Gastroesophageal sphincter (tissue), 3 donors: Measurements from ENCODE around the gene BCL2A1.

Experiments used
- POLR2A ChIP-seq, 2 donors: fragments of 450-650 bp; IDR thresholded peaks; one replicate each; pipeline ENCODE4 v1.6.1; 2017; ENCODE audit warnings: antibody characterized with exemption in 2 of 2, mild to moderate bottlenecking in 2 of 2, moderate library complexity in 1 of 2
- TF ChIP-seq, protein P1 (sequence below), 4 experiments: fragments of 200-600 bp in 2 of 4; fragments of 450-650 bp in 2 of 4; sonication (generic) in 1 of 4; IDR thresholded peaks; one replicate each; pipeline ENCODE4 v1.5.1; 2017 to 2019; ENCODE audit warnings: antibody characterized with exemption in 4 of 4, mild to moderate bottlenecking in 2 of 4, moderate library complexity in 2 of 4

DNA sequence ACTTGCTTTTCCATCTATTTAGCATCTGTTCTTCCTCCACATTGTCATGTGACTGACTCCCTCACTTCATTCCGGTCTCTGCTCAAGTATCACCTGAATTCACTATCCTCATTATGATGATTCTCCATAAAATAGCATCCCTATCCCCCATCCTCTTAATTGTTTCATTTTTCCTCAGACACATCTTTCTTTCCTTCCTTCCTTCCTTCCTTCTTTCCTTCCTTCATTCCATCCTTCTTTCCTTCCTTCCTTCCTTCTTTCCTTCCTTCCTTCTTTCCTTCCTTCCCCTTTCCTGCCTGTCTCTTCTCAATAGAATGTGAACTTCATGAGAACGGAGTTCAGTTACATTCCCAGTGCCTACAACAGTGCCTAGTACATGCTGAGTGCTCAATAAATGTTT is 41.6 kb downstream of the BCL2A1 start:
- TF ChIP-seq, protein P1, sequence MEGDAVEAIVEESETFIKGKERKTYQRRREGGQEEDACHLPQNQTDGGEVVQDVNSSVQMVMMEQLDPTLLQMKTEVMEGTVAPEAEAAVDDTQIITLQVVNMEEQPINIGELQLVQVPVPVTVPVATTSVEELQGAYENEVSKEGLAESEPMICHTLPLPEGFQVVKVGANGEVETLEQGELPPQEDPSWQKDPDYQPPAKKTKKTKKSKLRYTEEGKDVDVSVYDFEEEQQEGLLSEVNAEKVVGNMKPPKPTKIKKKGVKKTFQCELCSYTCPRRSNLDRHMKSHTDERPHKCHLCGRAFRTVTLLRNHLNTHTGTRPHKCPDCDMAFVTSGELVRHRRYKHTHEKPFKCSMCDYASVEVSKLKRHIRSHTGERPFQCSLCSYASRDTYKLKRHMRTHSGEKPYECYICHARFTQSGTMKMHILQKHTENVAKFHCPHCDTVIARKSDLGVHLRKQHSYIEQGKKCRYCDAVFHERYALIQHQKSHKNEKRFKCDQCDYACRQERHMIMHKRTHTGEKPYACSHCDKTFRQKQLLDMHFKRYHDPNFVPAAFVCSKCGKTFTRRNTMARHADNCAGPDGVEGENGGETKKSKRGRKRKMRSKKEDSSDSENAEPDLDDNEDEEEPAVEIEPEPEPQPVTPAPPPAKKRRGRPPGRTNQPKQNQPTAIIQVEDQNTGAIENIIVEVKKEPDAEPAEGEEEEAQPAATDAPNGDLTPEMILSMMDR (IDR thresholded peaks at IDR 0.05) = no peak
- no peak for TF ChIP-seq POLR2A (IDR thresholded peaks at IDR 0.05)
